ENCODE measurements around the gene MRPL37. TPM values are rescaled to one million over a fixed set of nuclear protein-coding genes. Genes with fewer than 3 reads are reported as not detected.
A peak's percentile ranks its signal among the peaks of the same experiment; 100 is the strongest.

MRPL37 gene
- total RNA-seq, 1 donor from 2014 or later = 64.1 TPM

- no peak for TF ChIP-seq CTCF (IDR thresholded peaks at IDR 0.05)
- H3K27me3 Mint-ChIP-seq = no peaks in the 10 kb centered on the region
- ChIA-PET CTCF (no interaction called here), POLR2A (no interaction called here)
- no peak for DNase-seq
- no peaks in the 10 kb centered on the region for H3K4me1 Mint-ChIP-seq
- peaks cover 56% of the 10 kb centered on the region for H3K36me3 Mint-ChIP-seq (ENCODE audit: low read depth)
- ATAC-seq (ENCODE audit: low read depth) = no peak
- intact Hi-C loops (cut with micrococcal nuclease) = no loop called here
- H3K27ac Mint-ChIP-seq = no peak overlapping the region
- H3K9me3 Mint-ChIP-seq = no peaks in the 10 kb centered on the region
- no peak overlapping the region for H3K4me3 Mint-ChIP-seq
These were observed 8.4 kb upstream of the MRPL37 start for GRCh38 chr1:54191525-54191924.

GRCh38 chr1:54193453-54193852 lies 6.5 kb upstream of the MRPL37 start:
- CTCF ChIA-PET = no interaction called here
- POLR2A ChIA-PET = no interaction called here
- ATAC-seq (ENCODE audit: low read depth) = no peak
- intact Hi-C loops (cut with micrococcal nuclease) = no loop called here
- Mint-ChIP-seq H3K27me3 (no peaks in the 10 kb centered on the region), H3K9me3 (no peaks in the 10 kb centered on the region), H3K27ac (no peak overlapping the region), H3K36me3 (ENCODE audit: low read depth) (peaks cover 44% of the 10 kb centered on the region), H3K4me1 (no peaks in the 10 kb centered on the region), H3K4me3 (no peak overlapping the region)
- no peak for DNase-seq
- TF ChIP-seq CTCF (IDR thresholded peaks at IDR 0.05) = no peak

- POLR2A ChIA-PET = interaction anchor here (0.8 to 2.0 kb wide), 8 partner anchors 10 to 602 kb away, joined by 3 to 26 read pairs (median 5); partner anchors contain the start of genes IFT25, NDC1, SSBP3 and TCEANC2
- Mint-ChIP-seq H3K27me3 (no peaks in the 10 kb centered on the region), H3K4me3 (peak overlapping the region; percentile 92), H3K27ac (peak overlapping the region; percentile 81), H3K4me1 (peaks cover 32% of the 10 kb centered on the region), H3K9me3 (no peaks in the 10 kb centered on the region), H3K36me3 (ENCODE audit: low read depth) (peaks cover 31% of the 10 kb centered on the region)
- CTCF ChIA-PET = interaction anchor here (1.0 to 1.6 kb wide), 2 partner anchors 290 to 320 kb away, joined by 4 read pairs; no protein-coding TSS in a partner anchor
- DNase-seq (no peak), ATAC-seq (ENCODE audit: low read depth) (no peak)
- no peak for TF ChIP-seq CTCF (IDR thresholded peaks at IDR 0.05)
- intact Hi-C loops (cut with micrococcal nuclease) = no loop called here
These were observed 709 bp upstream of the MRPL37 start for GRCh38 chr1:54199151-54199764.

- Mint-ChIP-seq H3K4me3 (peak overlapping the region; percentile 92), H3K27me3 (no peaks in the 10 kb centered on the region), H3K9me3 (no peaks in the 10 kb centered on the region), H3K4me1 (peaks cover 32% of the 10 kb centered on the region), H3K36me3 (ENCODE audit: low read depth) (peaks cover 31% of the 10 kb centered on the region), H3K27ac (peak overlapping the region; percentile 81)
- ChIA-PET CTCF (no interaction called here), POLR2A (interaction anchor here (0.6 to 2.0 kb wide), 9 partner anchors 11 to 362 kb away, joined by 3 to 26 read pairs (median 5); partner anchors contain the start of genes IFT25, NDC1, SSBP3 and TCEANC2)
- ATAC-seq (ENCODE audit: low read depth) (peak; percentile 5), DNase-seq (no peak)
- intact Hi-C loops (cut with micrococcal nuclease) = loop anchor here (1.0 to 5.0 kb wide), 7 partner anchors 147 to 873 kb away; partner anchors contain the start of genes LRP8, NDC1, PARS2 and TCEANC2
- no peak for TF ChIP-seq CTCF (IDR thresholded peaks at IDR 0.05)
These were observed 591 bp downstream of the MRPL37 start for GRCh38 chr1:54200519-54200997.

GRCh38 chr1:54204199-54204598 lies 4.2 kb downstream of the MRPL37 start:
- intact Hi-C loops (cut with micrococcal nuclease) = loop anchor here (5.0 kb wide), 2 partner anchors 513 to 877 kb away; partner anchors contain the start of genes LRP8 and TTC4
- no peak for ATAC-seq (ENCODE audit: low read depth)
- DNase-seq = no peak
- Mint-ChIP-seq H3K27me3 (no peaks in the 10 kb centered on the region), H3K36me3 (ENCODE audit: low read depth) (peaks cover 58% of the 10 kb centered on the region), H3K4me1 (peaks cover 27% of the 10 kb centered on the region), H3K27ac (no peak overlapping the region), H3K9me3 (no peaks in the 10 kb centered on the region), H3K4me3 (no peak overlapping the region)
- TF ChIP-seq CTCF (IDR thresholded peaks at IDR 0.05) = no peak
- CTCF ChIA-PET = no interaction called here
- POLR2A ChIA-PET = interaction anchor here (1.1 kb wide), 1 partner anchor 151 kb away, joined by 3 read pairs; the partner anchor contains the start of genes TCEANC2 and TMEM59

Data from activated B cell treated with CpG ODN at 0.5 μM for 24 hours (primary cell).